GM12872 (cell line): ENCODE results near the gene P4HB.
A peak's percentile ranks its signal among the peaks of the same experiment; 100 is the strongest.

ENCODE experiments used
- CTCF ChIP-seq: IDR thresholded peaks from 3 replicates; pipeline ENCODE4 v1.5.1; 2011; ENCODE audit warnings: low read depth, mild to moderate bottlenecking, low read length, moderate library complexity; ENCODE audit not compliant: insufficient read depth

Gene P4HB

GRCh38 chr17:81865358-81865732, 5.0 kb upstream of the P4HB start:
- TF ChIP-seq CTCF = no peak

DNA sequence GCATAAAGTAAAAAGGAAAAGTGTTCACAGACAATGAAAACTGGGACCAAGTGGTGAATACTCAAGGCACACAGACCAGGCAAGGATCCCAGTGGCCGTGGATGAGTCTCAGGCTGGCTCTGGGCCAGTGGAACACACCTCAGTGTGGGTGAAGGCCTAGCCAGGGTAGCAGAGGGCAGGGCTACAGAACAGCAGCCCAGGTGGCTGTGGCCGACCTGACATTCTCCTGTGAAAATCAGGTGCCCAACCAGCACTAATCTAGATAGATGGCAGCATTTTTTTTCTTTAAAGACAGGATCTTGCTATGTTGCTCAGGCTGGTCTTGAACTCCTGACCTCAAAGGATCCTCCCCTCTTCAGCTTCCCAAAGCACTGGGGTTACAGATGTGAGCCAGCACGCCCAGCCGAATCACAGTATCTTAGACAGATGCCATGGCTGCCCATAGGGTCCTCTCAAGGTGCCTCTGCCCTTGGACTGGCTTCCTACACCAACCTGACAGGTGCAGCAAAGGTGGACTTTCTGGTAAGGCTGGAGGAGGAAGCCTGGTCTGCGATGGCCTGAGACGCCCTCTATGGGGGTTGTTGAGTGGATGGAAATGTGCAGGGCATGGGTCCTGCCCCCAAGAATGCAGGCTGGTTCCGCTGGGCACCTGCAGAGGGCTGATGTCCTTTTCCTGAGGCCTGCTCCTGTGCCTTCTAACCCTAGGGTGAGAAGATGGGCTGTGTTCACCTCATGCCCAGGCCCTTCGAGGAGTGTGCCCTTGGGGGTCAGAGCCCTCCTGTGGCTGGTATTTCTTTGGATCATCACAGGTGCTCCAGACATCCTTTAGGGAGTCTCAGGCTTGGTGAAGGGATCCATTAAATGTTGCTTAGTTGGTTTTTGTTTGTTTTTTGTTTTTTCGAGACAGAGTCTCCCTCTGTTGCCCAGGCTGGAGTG, 3.8 kb upstream of the P4HB start:
- 0 out of 3 replicates have a peak, but pooled peaks have one; percentile 8 for TF ChIP-seq CTCF

GRCh38 chr17:81863123-81863675, 2.9 kb upstream of the P4HB start:
- TF ChIP-seq CTCF = no peak

- no peak for TF ChIP-seq CTCF
Measured at GRCh38 chr17:81860756-81861568, 627 bp upstream of the P4HB start.

DNA sequence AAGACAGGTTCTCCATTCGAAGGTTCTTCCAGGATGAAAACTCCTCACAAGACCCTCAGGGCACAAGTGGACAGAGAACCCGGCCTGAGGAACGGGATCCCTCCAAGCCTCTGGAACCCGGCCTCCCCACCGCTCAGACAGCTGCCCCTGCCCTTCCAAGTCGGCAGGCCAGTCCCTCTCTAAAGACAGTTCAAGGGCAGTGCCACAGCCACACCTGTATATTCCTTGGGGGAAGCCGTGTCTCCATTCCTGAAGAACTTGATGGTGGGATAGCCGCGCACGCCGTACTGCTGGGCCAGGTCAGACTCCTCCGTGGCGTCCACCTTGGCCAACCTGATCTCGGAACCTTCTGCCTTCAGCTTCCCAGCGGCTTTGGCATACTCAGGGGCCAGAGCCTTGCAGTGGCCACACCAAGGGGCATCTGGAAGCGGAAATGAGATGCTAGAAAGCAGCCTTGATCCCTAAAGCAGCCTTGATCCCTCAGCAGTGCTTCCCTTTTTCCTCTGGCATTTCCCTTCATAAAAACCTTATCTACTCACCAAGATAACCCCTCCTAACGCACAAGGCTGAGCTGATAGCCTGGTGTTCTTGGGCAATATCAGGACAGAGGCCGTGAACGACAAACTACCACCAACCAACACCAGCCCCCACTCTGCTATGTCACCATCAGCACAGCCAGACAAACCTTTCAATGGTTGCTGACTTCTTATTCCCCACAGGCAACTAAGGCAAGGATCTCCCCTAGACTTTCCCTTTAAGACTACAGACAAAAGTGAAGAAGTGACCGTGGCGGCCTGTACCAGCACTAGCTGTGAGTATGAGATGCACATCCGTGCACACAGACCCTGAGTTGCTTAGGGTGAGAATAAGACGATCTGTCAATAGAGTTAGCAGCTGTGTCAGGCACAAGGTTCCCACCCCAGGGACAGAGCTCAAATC, 1.1 kb downstream of the P4HB start:
- no peak for TF ChIP-seq CTCF

- no peak for TF ChIP-seq CTCF
Measured at GRCh38 chr17:81858170-81858966, 2.0 kb downstream of the P4HB start.
